Astrocyte (in vitro differentiated cells and primary cell): ENCODE measurements around the gene HOXA10. TPM values are rescaled to one million over a fixed set of nuclear protein-coding genes. Genes with fewer than 3 reads are reported as not detected.

Source experiments
- DNase-seq: peaks from one replicate; pipeline ENCODE4 v3.0.0-alpha.2; 2010; ENCODE audit warnings: low read depth
- FAIRE-seq: peaks from 2 replicates; lab custom pipeline; 2011; peaks lifted over from hg19 to GRCh38; lab: Jason Lieb, UNC
- H2AFZ ChIP-seq: 2 replicates; pipeline ENCODE4 v1.6.0; 2012; ENCODE audit warnings: low read depth, low read length, inconsistent platforms
- H3K27ac ChIP-seq: 2 replicates; pipeline ENCODE4 v1.5.1; 2011; ENCODE audit warnings: low read depth, low read length, inconsistent platforms
- H3K27me3 ChIP-seq: 2 replicates; pipeline ENCODE4 v1.6.0; 2011; ENCODE audit warnings: low read length, inconsistent platforms; ENCODE audit not compliant: insufficient read depth
- H3K36me3 ChIP-seq: 2 replicates; pipeline ENCODE4 v1.5.1; 2011; ENCODE audit warnings: low read length, inconsistent platforms; ENCODE audit not compliant: insufficient read depth
- H3K4me1 ChIP-seq: 2 replicates; pipeline ENCODE4 v1.5.1; 2011; ENCODE audit warnings: low read length, inconsistent platforms; ENCODE audit not compliant: insufficient read depth
- H3K4me2 ChIP-seq: 2 replicates; pipeline ENCODE4 v1.6.0; 2012; ENCODE audit warnings: low read length, inconsistent platforms
- H3K4me3 ChIP-seq: 2 replicates; pipeline ENCODE4 v1.5.1; 2011; ENCODE audit warnings: low read depth, mild to moderate bottlenecking, low read length, inconsistent platforms; ENCODE audit not compliant: insufficient read depth
- H3K79me2 ChIP-seq: 2 replicates; pipeline ENCODE4 v1.6.0; 2012; ENCODE audit warnings: mild to moderate bottlenecking, low read length, inconsistent platforms; ENCODE audit not compliant: insufficient read depth
- H3K9ac ChIP-seq: 2 replicates; pipeline ENCODE4 v1.6.0; 2012; ENCODE audit warnings: mild to moderate bottlenecking, low read length, inconsistent platforms
- H3K9me3 ChIP-seq: 2 replicates; pipeline ENCODE4 v1.5.1; 2012; ENCODE audit warnings: low read depth, mild to moderate bottlenecking, low read length, inconsistent platforms; ENCODE audit not compliant: insufficient read depth
- H4K20me1 ChIP-seq: 2 replicates; pipeline ENCODE4 v1.6.0; 2012; ENCODE audit warnings: low read length, inconsistent platforms; ENCODE audit not compliant: insufficient read depth
- H3K27ac Mint-ChIP-seq: one replicate; pipeline ENCODE4 v1.8.0; 2021; ENCODE audit warnings: mild to moderate bottlenecking, mixed read lengths; ENCODE audit not compliant: unreplicated experiment
- H3K27me3 Mint-ChIP-seq: one replicate; pipeline ENCODE4 v1.8.0; 2021; ENCODE audit warnings: low read depth, mixed read lengths; ENCODE audit not compliant: unreplicated experiment
- H3K36me3 Mint-ChIP-seq: one replicate; pipeline ENCODE4 v1.8.0; 2021; ENCODE audit warnings: low read depth, mixed read lengths; ENCODE audit not compliant: unreplicated experiment
- H3K4me1 Mint-ChIP-seq: one replicate; pipeline ENCODE4 v1.8.0; 2021; ENCODE audit warnings: low read depth, mixed read lengths; ENCODE audit not compliant: unreplicated experiment
- H3K4me3 Mint-ChIP-seq: one replicate; pipeline ENCODE4 v1.8.0; 2021; ENCODE audit warnings: mild to moderate bottlenecking, moderate library complexity, mixed read lengths; ENCODE audit not compliant: unreplicated experiment
- H3K9me3 Mint-ChIP-seq: one replicate; pipeline ENCODE4 v1.8.0; 2021; ENCODE audit warnings: mild to moderate bottlenecking, mixed read lengths; ENCODE audit not compliant: unreplicated experiment
- EZH2 ChIP-seq: IDR thresholded peaks from 2 replicates; pipeline ENCODE4 v1.6.1; 2012; ENCODE audit warnings: mild to moderate bottlenecking, low read length, inconsistent platforms; ENCODE audit not compliant: insufficient read depth
- total RNA-seq: library from RNA; stranded (reverse); gene quantifications from 2 replicates; pipeline ENCODE4 v1.2.1, GENCODE V29; 2021
- TF ChIP-seq, protein P1 (sequence below): IDR thresholded peaks from 2 replicates; pipeline ENCODE4 v1.5.1; 2011; ENCODE audit warnings: low read depth, mild to moderate bottlenecking, inconsistent platforms, low read length, moderate library complexity; ENCODE audit not compliant: insufficient read depth

The HOXA10 gene
- total RNA-seq, 1 donor from 2014 or later: not detected

DNA sequence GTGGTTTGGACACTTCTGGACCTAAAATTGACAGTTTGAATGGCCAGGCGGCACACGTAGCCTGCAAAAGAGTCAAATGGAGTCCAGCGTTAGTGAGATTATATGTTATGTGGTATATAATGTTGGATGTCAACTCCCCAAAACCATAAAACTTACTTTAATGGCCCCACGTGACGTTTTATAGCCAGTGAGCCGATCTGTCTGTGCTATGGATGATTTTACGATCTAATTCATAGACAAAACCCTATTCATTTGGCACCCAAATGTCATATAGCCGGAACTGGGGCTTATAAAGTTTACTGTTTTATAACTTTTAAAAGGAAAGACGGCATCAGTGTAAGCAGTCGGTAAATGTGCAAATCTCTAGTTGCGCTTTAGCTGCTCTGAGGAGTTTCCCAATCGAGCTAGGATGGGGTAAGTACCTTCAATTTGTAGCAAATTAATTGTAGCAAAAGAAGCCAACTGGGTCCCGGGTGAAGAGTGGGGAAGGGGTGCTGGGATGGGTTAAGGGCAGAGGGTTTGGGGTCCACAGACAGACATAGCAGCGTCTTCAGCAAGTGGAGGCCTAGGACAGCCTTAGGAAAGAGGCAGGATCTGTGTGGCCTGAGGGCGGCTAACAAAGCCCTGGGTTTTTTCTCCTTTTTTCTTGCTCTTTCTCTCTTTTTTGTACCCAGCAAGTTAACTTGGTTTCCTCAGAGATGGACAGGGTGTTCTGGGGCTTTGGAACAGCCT, 33.8 kb downstream of the HOXA10 start:
- H3K4me2 ChIP-seq: no peak overlapping the region
- FAIRE-seq: no peak

DNA sequence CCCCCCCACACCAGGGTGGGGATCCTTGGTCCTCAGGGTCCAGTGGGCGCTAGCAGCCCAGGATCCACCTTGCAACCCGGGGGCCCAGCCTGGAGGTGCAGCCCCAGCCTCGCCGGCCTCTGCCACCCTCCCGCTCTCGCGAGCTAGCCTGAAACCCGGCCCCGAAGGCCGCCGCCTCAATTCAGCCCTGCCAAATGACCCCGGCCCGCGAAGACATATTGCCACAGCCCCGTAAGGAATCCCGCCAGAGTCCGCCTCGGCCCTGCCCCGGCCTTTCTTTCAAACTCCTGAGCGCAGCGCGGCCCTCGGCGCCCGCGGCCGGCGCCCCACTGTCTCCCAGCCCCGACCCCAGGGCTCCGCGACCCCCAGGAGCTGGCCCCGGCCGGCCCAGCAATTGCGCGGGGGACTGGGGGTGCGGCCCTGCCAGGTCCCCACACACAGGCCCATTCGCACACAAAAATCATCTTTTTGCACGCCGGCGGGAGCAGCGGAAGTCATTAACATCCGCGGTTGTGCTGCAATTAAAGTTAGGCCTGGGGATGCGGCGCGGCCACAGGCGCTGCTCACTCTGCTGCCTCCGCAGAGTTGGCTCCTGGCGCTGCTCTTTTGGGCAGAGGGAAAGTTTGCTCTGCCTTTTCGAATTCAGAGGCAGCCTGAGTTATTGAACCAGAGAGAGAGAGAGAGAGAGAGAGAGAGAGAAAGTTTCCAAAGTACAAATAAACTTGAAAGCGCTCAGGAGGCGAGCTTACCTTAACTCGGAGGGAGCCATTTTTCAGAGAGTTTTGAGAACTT, 34.6 kb downstream of the HOXA10 start:
- Histone ChIP-seq H3K9ac (no peak overlapping the region), H4K20me1 (peaks cover 2% of the 10 kb centered on the region), H3K79me2 (no peaks in the 10 kb centered on the region), H3K27me3 (peaks cover 93% of the 10 kb centered on the region), H3K4me1 (peaks cover 6% of the 10 kb centered on the region), H3K4me3 (no peak overlapping the region), H3K36me3 (no peaks in the 10 kb centered on the region), H2AFZ (no peak overlapping the region), H3K9me3 (no peaks in the 10 kb centered on the region), H3K27ac (no peak overlapping the region), H3K4me2 (peak overlapping the region; percentile 10)
- peaks cover 3% of the 10 kb centered on the region for H3K36me3 Mint-ChIP-seq
- TF ChIP-seq, protein P1, sequence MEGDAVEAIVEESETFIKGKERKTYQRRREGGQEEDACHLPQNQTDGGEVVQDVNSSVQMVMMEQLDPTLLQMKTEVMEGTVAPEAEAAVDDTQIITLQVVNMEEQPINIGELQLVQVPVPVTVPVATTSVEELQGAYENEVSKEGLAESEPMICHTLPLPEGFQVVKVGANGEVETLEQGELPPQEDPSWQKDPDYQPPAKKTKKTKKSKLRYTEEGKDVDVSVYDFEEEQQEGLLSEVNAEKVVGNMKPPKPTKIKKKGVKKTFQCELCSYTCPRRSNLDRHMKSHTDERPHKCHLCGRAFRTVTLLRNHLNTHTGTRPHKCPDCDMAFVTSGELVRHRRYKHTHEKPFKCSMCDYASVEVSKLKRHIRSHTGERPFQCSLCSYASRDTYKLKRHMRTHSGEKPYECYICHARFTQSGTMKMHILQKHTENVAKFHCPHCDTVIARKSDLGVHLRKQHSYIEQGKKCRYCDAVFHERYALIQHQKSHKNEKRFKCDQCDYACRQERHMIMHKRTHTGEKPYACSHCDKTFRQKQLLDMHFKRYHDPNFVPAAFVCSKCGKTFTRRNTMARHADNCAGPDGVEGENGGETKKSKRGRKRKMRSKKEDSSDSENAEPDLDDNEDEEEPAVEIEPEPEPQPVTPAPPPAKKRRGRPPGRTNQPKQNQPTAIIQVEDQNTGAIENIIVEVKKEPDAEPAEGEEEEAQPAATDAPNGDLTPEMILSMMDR: no peak
- peak; percentile 72 for TF ChIP-seq EZH2
- peaks cover 89% of the 10 kb centered on the region for H3K27me3 Mint-ChIP-seq
- no peaks in the 10 kb centered on the region for H3K4me1 Mint-ChIP-seq
- DNase-seq (no peak), FAIRE-seq (no peak)
- peaks cover 30% of the 10 kb centered on the region for H3K9me3 Mint-ChIP-seq
- H3K27ac Mint-ChIP-seq: no peak overlapping the region
- no peak overlapping the region for H3K4me3 Mint-ChIP-seq

More for the DNA sequence above, 33.8 kb downstream of the HOXA10 start:
- Histone ChIP-seq H3K79me2 (no peaks in the 10 kb centered on the region), H3K27me3 (peaks cover 99% of the 10 kb centered on the region), H3K9me3 (no peaks in the 10 kb centered on the region), H4K20me1 (peaks cover 2% of the 10 kb centered on the region), H3K27ac (no peak overlapping the region), H3K4me1 (peaks cover 6% of the 10 kb centered on the region), H3K36me3 (no peaks in the 10 kb centered on the region), H3K4me3 (no peak overlapping the region), H3K9ac (no peak overlapping the region), H2AFZ (no peak overlapping the region)
- TF ChIP-seq, protein P1: no peak
- no peak for TF ChIP-seq EZH2
- Mint-ChIP-seq H3K9me3 (peaks cover 29% of the 10 kb centered on the region), H3K4me1 (no peaks in the 10 kb centered on the region), H3K36me3 (peaks cover 3% of the 10 kb centered on the region), H3K4me3 (no peak overlapping the region), H3K27ac (no peak overlapping the region), H3K27me3 (peaks cover 88% of the 10 kb centered on the region)
- DNase-seq: no peak

DNA sequence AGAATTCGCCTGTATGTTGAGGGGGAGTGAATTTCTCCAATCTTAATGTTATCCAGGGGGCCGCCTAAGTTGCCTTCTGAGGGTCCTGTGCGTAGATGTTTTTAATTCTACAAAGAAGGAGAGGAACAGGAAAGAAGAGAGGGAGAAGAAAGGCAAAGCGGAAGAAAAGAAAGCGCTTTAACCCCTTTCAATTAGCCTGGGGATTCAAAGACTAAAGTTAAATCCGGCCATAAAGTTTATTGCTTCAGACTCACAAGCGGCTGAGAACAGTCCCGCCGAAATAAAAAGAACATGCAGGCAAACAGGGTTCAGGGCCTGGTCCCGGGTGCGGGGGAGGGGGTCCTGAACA, 35.2 kb downstream of the HOXA10 start:
- Histone ChIP-seq H4K20me1 (peaks cover under 1% of the 10 kb centered on the region), H3K36me3 (no peaks in the 10 kb centered on the region), H3K79me2 (no peaks in the 10 kb centered on the region), H3K4me2 (no peak overlapping the region), H3K27me3 (peaks cover 93% of the 10 kb centered on the region), H3K4me3 (no peak overlapping the region), H3K9me3 (no peaks in the 10 kb centered on the region), H3K4me1 (peaks cover 6% of the 10 kb centered on the region), H3K9ac (no peak overlapping the region), H3K27ac (no peak overlapping the region), H2AFZ (no peak overlapping the region)
- FAIRE-seq: no peak
- Mint-ChIP-seq H3K27ac (no peak overlapping the region), H3K27me3 (peaks cover 89% of the 10 kb centered on the region), H3K9me3 (peaks cover 28% of the 10 kb centered on the region), H3K36me3 (peaks cover 3% of the 10 kb centered on the region), H3K4me3 (no peak overlapping the region), H3K4me1 (no peaks in the 10 kb centered on the region)
- TF ChIP-seq, protein P1: no peak
- no peak for DNase-seq
